ENCODE results near the gene POLA1.

POLA1 gene

DNA sequence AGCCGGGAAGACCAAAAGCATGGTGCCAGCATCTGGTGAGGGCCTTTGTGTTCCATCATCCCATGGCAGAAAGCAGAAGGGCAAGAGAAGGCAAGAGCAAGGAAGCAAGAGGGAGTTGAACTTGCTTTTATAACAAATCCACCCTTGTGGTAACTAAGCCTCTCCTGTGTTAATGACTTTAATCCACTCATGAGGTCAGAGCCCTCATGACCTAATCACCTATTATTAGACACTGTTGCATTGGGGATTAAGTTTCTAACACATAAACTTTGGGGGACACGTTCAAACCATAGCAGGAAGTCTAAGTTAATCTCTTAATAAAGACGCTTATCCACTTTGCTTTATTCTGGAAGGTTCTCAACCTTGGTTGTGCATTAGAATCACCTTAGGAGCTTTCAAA lies 34.1 kb upstream of the POLA1 start:
- Histone ChIP-seq H3K9ac (ENCODE audit: low read depth in 1 of 2, low read length in 2 of 2) (no peak overlapping the region), H3K4me3 (ENCODE audit: low read length in 2 of 2) (no peak overlapping the region), H3K4me1 (ENCODE audit: control insufficient read depth in 2 of 2, insufficient read depth in 2 of 2, low read length in 2 of 2) (no peaks in the 10 kb centered on the region), H3K36me3 (ENCODE audit: control insufficient read depth in 2 of 2, insufficient read depth in 2 of 2, low read length in 2 of 2) (no peaks in the 10 kb centered on the region), H3K27ac (ENCODE audit: low read depth in 2 of 2, low read length in 2 of 2) (no peak overlapping the region), H3K9me3 (ENCODE audit: control insufficient read depth in 2 of 2, low read length in 2 of 2) (no peaks in the 10 kb centered on the region), H3K27me3 (ENCODE audit: control insufficient read depth in 2 of 2, insufficient read depth in 2 of 2, low read length in 2 of 2) (no peaks in the 10 kb centered on the region)

DNA sequence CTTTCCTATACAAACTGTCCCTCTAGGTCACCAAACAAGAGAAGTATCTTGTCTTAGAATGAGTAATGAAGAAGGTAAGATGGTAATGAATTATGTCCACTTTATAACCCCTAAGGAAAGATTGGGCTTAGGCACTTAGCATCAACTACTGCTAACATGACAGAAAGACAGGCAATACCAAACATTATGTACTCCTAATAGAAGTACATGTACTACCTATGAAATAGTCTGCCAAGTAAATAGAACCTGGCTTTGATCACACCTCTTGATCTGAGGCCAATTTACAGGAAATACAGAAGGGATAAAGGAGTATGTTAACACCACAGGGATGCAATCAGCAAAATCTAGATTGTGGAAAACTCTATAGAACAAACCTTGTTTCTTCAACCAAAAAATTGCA lies 32.4 kb upstream of the POLA1 start:
- H3K27me3 ChIP-seq (ENCODE audit: control insufficient read depth in 2 of 2, insufficient read depth in 2 of 2, low read length in 2 of 2): no peaks in the 10 kb centered on the region

DNA sequence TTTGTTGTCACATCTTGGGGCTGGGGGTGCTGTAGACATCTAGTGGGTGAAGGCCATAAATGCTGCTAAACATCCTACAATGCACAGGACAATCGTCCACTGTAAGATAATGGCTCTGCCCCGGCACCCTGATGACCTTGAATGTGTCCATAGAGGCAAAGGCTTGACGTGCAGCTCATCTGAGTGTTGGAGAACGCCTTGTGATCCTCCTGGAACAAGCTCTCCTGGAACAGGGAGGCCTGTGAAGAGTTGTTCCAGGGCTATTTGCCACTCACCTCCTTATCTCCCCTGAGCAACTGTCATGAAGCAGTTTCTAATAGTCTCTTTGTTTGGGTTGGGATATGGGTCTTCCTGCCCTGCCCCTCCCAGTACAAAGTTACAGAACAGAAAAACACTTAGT lies 31.4 kb upstream of the POLA1 start:
- Histone ChIP-seq H3K4me1 (ENCODE audit: control insufficient read depth in 2 of 2, insufficient read depth in 2 of 2, low read length in 2 of 2) (no peaks in the 10 kb centered on the region), H3K36me3 (ENCODE audit: control insufficient read depth in 2 of 2, insufficient read depth in 2 of 2, low read length in 2 of 2) (no peaks in the 10 kb centered on the region), H3K27me3 (ENCODE audit: control insufficient read depth in 2 of 2, insufficient read depth in 2 of 2, low read length in 2 of 2) (peaks cover 0 to 3% of the 10 kb centered on the region in 2 donors), H3K27ac (ENCODE audit: low read depth in 2 of 2, low read length in 2 of 2) (no peak overlapping the region), H3K9ac (ENCODE audit: low read depth in 1 of 2, low read length in 2 of 2) (no peak overlapping the region), H3K9me3 (ENCODE audit: control insufficient read depth in 2 of 2, low read length in 2 of 2) (no peaks in the 10 kb centered on the region), H3K4me3 (ENCODE audit: low read length in 2 of 2) (no peak overlapping the region)

More for the DNA sequence above, 32.4 kb upstream of the POLA1 start:
- Histone ChIP-seq H3K9me3 (ENCODE audit: control insufficient read depth in 2 of 2, low read length in 2 of 2) (no peaks in the 10 kb centered on the region), H3K4me1 (ENCODE audit: control insufficient read depth in 2 of 2, insufficient read depth in 2 of 2, low read length in 2 of 2) (no peaks in the 10 kb centered on the region), H3K4me3 (ENCODE audit: low read length in 2 of 2) (no peak overlapping the region), H3K27ac (ENCODE audit: low read depth in 2 of 2, low read length in 2 of 2) (no peak overlapping the region), H3K9ac (ENCODE audit: low read depth in 1 of 2, low read length in 2 of 2) (no peak overlapping the region), H3K36me3 (ENCODE audit: control insufficient read depth in 2 of 2, insufficient read depth in 2 of 2, low read length in 2 of 2) (no peaks in the 10 kb centered on the region)

DNA sequence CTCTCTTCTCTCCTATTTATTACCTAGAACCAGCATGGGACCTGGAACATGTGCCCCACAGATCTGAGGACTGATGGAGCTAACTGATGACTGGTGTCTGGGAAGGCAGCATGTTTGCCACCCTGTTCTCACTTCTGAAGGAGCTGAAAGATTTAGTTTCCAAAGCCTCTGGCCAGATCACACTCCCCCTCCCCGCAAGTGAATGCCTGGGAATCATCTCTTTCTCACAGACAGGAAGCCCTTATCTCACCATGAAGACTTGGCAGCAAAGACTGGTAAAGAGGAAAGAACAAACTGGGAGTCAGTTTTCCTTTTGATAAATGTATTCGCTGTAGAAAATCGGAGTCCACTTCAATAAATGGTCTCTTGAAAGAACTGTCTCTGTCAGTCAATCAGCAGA lies 25.6 kb upstream of the POLA1 start:
- H3K4me3 ChIP-seq (ENCODE audit: low read length in 2 of 2): no peak overlapping the region
- no peaks in the 10 kb centered on the region for H3K9me3 ChIP-seq (ENCODE audit: control insufficient read depth in 2 of 2, low read length in 2 of 2)
- H3K4me1 ChIP-seq (ENCODE audit: control insufficient read depth in 2 of 2, insufficient read depth in 2 of 2, low read length in 2 of 2): no peaks in the 10 kb centered on the region
- H3K27me3 ChIP-seq (ENCODE audit: control insufficient read depth in 2 of 2, insufficient read depth in 2 of 2, low read length in 2 of 2): peaks cover 0 to 3% of the 10 kb centered on the region in 2 donors
- H3K9ac ChIP-seq (ENCODE audit: low read depth in 1 of 2, low read length in 2 of 2): no peak overlapping the region
- H3K27ac ChIP-seq (ENCODE audit: low read depth in 2 of 2, low read length in 2 of 2): no peak overlapping the region
- H3K36me3 ChIP-seq (ENCODE audit: control insufficient read depth in 2 of 2, insufficient read depth in 2 of 2, low read length in 2 of 2): no peaks in the 10 kb centered on the region

DNA sequence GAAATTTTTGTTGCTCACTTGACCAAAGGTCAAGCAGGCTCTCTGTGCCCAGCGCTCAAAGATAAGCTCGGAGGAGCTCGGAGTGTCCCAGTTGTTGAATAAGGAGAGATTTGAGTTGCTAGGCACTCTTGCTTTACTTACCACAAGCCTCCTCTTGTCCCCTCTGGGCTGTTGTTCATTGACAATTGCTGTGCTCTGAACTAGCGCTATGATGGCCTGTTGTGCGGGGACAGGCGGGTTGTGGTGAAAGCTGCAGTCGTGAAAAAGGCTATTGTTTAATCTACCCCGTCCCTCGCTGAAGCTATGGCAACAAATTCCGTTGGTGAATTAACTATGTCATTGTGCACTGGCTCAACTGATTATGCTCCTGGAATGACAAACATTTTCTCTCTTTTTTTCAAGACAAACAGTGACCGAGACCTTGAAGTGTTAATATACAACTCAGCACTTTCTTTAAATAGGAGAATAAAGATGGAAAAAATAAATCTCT lies 21.0 kb upstream of the POLA1 start:
- no peaks in the 10 kb centered on the region for H3K4me1 ChIP-seq (ENCODE audit: control insufficient read depth in 2 of 2, insufficient read depth in 2 of 2, low read length in 2 of 2)
- no peak overlapping the region for H3K9ac ChIP-seq (ENCODE audit: low read depth in 1 of 2, low read length in 2 of 2)
- H3K27me3 ChIP-seq (ENCODE audit: control insufficient read depth in 2 of 2, insufficient read depth in 2 of 2, low read length in 2 of 2): no peaks in the 10 kb centered on the region
- no peak overlapping the region for H3K4me3 ChIP-seq (ENCODE audit: low read length in 2 of 2)
- no peak overlapping the region for H3K27ac ChIP-seq (ENCODE audit: low read depth in 2 of 2, low read length in 2 of 2)
- no peaks in the 10 kb centered on the region for H3K36me3 ChIP-seq (ENCODE audit: control insufficient read depth in 2 of 2, insufficient read depth in 2 of 2, low read length in 2 of 2)
- no peaks in the 10 kb centered on the region for H3K9me3 ChIP-seq (ENCODE audit: control insufficient read depth in 2 of 2, low read length in 2 of 2)

DNA sequence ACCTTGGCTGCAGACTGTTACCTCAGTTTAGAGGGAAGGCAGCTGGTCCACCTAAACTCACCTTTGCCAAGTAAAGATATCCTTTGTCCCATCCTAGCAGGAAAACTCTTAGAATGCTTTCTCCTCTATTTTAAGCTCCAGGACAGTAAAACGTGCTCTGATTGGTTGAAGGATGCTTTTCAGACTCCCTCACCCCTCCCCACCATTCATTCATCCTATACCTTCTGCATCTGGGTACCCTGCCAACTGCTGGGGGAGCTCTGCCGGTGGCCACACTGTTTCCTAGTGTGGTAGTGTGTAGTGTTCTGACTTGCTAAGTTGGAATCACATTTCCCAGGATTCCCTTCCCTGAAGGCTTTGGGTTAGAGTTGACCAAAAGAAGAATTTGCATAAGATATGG lies 20.3 kb upstream of the POLA1 start:
- H3K4me1 ChIP-seq (ENCODE audit: control insufficient read depth in 2 of 2, insufficient read depth in 2 of 2, low read length in 2 of 2): no peaks in the 10 kb centered on the region
- no peak overlapping the region for H3K4me3 ChIP-seq (ENCODE audit: low read length in 2 of 2)
- no peaks in the 10 kb centered on the region for H3K27me3 ChIP-seq (ENCODE audit: control insufficient read depth in 2 of 2, insufficient read depth in 2 of 2, low read length in 2 of 2)
- H3K27ac ChIP-seq (ENCODE audit: low read depth in 2 of 2, low read length in 2 of 2): no peak overlapping the region
- H3K9ac ChIP-seq (ENCODE audit: low read depth in 1 of 2, low read length in 2 of 2): no peak overlapping the region
- H3K36me3 ChIP-seq (ENCODE audit: control insufficient read depth in 2 of 2, insufficient read depth in 2 of 2, low read length in 2 of 2): no peaks in the 10 kb centered on the region
- H3K9me3 ChIP-seq (ENCODE audit: control insufficient read depth in 2 of 2, low read length in 2 of 2): no peaks in the 10 kb centered on the region

DNA sequence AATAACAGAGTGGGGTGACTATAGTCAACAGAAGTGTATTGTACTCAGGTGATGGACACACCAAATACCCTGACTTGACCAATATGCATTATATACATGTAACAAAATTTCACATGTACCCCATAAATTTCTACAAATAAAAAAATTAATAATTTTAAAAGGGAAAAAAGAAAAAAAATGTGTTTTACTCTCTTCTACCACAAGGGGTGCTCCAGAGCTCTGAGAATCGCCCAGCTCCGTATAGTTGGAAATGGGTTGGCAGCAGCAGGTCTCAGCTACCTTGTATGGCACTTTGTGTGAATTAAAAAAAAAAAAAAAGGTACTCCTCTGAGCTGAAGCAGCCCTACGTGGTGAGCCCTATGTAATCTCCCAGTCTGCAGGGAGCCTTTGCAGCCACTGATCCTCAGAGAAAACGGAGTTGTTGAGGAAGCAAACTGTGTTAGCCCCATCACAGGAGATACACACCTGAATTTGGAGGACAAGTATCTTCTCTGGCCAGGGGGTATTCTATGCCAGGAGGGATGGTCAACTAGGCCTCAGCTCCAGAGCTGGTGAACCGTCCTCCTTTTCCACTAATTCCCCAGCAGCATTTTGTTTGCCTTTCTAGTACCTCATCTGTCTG lies 17.2 kb upstream of the POLA1 start:
- no peaks in the 10 kb centered on the region for H3K4me1 ChIP-seq (ENCODE audit: control insufficient read depth in 2 of 2, insufficient read depth in 2 of 2, low read length in 2 of 2)
- no peak overlapping the region for H3K9ac ChIP-seq (ENCODE audit: low read depth in 1 of 2, low read length in 2 of 2)
- H3K4me3 ChIP-seq (ENCODE audit: low read length in 2 of 2): no peak overlapping the region
- no peaks in the 10 kb centered on the region for H3K9me3 ChIP-seq (ENCODE audit: control insufficient read depth in 2 of 2, low read length in 2 of 2)
- H3K36me3 ChIP-seq (ENCODE audit: control insufficient read depth in 2 of 2, insufficient read depth in 2 of 2, low read length in 2 of 2): no peaks in the 10 kb centered on the region
- no peak overlapping the region for H3K27ac ChIP-seq (ENCODE audit: low read depth in 2 of 2, low read length in 2 of 2)
- H3K27me3 ChIP-seq (ENCODE audit: control insufficient read depth in 2 of 2, insufficient read depth in 2 of 2, low read length in 2 of 2): no peaks in the 10 kb centered on the region

DNA sequence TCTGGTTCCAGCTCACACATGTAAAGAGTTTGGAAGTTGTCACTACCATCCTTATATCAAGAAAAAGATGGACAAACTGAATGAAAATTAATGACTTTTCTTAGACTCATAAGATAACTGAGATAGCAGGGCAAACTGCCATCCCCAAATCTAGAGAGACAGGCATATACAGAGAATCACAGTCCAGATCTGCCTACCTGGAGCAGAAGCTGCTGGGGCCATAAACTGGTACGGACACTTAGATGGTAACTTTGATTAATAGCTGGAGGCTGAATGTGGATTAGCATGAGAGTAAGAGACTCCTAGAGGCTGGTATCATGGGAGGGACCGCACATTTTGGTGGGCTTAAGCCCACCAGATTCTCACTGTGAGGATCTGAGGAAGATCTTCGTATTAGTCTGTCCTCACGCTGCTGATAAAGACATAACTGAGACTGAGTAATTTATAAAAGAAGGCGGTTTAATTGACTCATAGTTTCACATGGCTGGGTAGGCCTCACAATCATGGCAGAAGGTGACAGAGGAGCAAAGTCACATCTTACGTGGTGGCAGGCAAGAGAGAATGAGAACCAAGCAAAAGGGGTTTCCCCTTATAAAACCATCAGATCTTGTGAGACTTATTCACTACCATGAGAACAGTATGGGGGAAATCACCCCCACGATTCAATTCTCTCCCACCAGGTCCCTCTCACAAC lies 10.8 kb upstream of the POLA1 start:
- Histone ChIP-seq H3K27ac (ENCODE audit: low read depth in 2 of 2, low read length in 2 of 2) (no peak overlapping the region), H3K4me1 (ENCODE audit: control insufficient read depth in 2 of 2, insufficient read depth in 2 of 2, low read length in 2 of 2) (no peaks in the 10 kb centered on the region), H3K4me3 (ENCODE audit: low read length in 2 of 2) (no peak overlapping the region), H3K9ac (ENCODE audit: low read depth in 1 of 2, low read length in 2 of 2) (no peak overlapping the region), H3K9me3 (ENCODE audit: control insufficient read depth in 2 of 2, low read length in 2 of 2) (no peaks in the 10 kb centered on the region), H3K36me3 (ENCODE audit: control insufficient read depth in 2 of 2, insufficient read depth in 2 of 2, low read length in 2 of 2) (no peaks in the 10 kb centered on the region), H3K27me3 (ENCODE audit: control insufficient read depth in 2 of 2, insufficient read depth in 2 of 2, low read length in 2 of 2) (no peaks in the 10 kb centered on the region)

DNA sequence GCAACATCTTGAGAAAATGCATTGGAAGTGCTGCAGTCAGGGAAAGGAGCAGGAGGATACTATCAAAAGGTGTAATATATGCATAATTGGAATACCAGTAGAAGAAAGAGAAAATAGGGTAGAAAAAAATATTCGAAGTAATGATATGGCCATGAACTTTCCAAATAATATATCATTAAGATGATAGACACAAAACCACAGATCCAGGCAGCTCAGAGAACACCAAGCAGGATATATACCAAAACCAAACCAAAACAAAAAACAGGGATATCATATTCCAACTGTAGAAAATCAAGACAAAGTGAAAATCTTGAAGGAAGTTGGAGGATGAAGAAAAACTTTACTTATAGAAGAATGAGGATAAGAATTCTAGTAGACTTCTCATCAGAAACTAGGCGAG lies 9.7 kb upstream of the POLA1 start:
- H3K27ac ChIP-seq (ENCODE audit: low read depth in 2 of 2, low read length in 2 of 2): no peak overlapping the region
- H3K9me3 ChIP-seq (ENCODE audit: control insufficient read depth in 2 of 2, low read length in 2 of 2): no peaks in the 10 kb centered on the region
- no peak overlapping the region for H3K4me3 ChIP-seq (ENCODE audit: low read length in 2 of 2)
- H3K4me1 ChIP-seq (ENCODE audit: control insufficient read depth in 2 of 2, insufficient read depth in 2 of 2, low read length in 2 of 2): no peaks in the 10 kb centered on the region
- H3K9ac ChIP-seq (ENCODE audit: low read depth in 1 of 2, low read length in 2 of 2): no peak overlapping the region
- H3K27me3 ChIP-seq (ENCODE audit: control insufficient read depth in 2 of 2, insufficient read depth in 2 of 2, low read length in 2 of 2): no peaks in the 10 kb centered on the region
- no peaks in the 10 kb centered on the region for H3K36me3 ChIP-seq (ENCODE audit: control insufficient read depth in 2 of 2, insufficient read depth in 2 of 2, low read length in 2 of 2)

DNA sequence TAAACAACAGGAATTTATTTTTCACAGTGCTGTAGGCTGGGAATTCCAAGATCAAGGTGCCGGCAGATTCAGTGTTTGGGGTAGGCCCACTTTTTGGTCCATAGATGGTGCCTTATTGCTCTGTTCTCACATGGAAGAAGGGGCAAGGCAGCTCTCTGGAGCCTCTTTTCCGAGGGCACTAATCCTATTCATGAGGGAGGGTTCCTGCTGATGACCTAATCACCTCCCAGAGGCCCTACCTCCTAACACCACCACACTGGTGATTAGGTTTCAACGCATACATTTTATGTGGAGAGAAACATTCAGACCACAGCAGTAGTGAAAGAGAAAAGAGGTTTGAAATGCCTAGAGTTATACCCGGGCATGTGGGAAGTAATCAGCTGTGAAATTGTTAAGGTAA lies 1.4 kb upstream of the POLA1 start:
- Histone ChIP-seq H3K9me3 (ENCODE audit: control insufficient read depth in 2 of 2, low read length in 2 of 2) (no peaks in the 10 kb centered on the region), H3K9ac (ENCODE audit: low read depth in 1 of 2, low read length in 2 of 2) (no peak overlapping the region), H3K27ac (ENCODE audit: low read depth in 2 of 2, low read length in 2 of 2) (no peak overlapping the region), H3K4me1 (ENCODE audit: control insufficient read depth in 2 of 2, insufficient read depth in 2 of 2, low read length in 2 of 2) (no peaks in the 10 kb centered on the region), H3K4me3 (ENCODE audit: low read length in 2 of 2) (no peak overlapping the region), H3K36me3 (ENCODE audit: control insufficient read depth in 2 of 2, insufficient read depth in 2 of 2, low read length in 2 of 2) (no peaks in the 10 kb centered on the region), H3K27me3 (ENCODE audit: control insufficient read depth in 2 of 2, insufficient read depth in 2 of 2, low read length in 2 of 2) (no peaks in the 10 kb centered on the region)
